Hematopoietic multipotent progenitor cell treated with erythropoietin and hydrocortisone succinate and interleukin-3 and kit ligand, for 15 days (in vitro differentiated cells): ENCODE measurements around the gene TYRP1.
"Not testable (repeated sequence)": the region's sequence is repeated elsewhere in the genome, so short reads cannot be mapped to it uniquely, and the experiment has no call there.

ENCODE experiments used
- DNase-seq: peaks from one replicate; pipeline ENCODE4 v3.0.0-alpha.2; 2015; ENCODE audit warnings: low spot score

The TYRP1 gene, protein sequence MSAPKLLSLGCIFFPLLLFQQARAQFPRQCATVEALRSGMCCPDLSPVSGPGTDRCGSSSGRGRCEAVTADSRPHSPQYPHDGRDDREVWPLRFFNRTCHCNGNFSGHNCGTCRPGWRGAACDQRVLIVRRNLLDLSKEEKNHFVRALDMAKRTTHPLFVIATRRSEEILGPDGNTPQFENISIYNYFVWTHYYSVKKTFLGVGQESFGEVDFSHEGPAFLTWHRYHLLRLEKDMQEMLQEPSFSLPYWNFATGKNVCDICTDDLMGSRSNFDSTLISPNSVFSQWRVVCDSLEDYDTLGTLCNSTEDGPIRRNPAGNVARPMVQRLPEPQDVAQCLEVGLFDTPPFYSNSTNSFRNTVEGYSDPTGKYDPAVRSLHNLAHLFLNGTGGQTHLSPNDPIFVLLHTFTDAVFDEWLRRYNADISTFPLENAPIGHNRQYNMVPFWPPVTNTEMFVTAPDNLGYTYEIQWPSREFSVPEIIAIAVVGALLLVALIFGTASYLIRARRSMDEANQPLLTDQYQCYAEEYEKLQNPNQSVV

DNA sequence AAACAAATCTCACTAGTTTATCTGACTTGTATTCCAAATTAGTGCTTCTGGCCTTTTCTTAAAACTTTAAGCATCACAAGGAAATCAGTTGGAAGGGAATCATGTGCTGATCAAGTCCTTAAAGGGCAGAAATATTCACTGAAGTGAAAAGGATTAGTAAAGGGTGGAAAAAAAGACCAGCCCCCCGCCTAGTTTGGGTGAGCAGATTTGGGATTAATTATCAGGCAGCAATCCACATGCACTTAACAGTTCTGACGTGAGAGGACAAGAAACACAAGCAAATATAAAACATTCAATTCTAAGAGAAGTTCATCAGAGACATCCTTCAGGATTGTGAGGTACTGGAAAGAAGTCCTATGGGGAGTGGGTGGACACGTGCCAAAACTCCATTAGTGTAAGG, at the start of gene TYRP1:
TYRP1 (plus strand) TSS at position 245 of the 400 bp plus-strand sequence. CDS start 612 bp downstream, outside the sequence.
- DNase-seq, result no peak

DNA sequence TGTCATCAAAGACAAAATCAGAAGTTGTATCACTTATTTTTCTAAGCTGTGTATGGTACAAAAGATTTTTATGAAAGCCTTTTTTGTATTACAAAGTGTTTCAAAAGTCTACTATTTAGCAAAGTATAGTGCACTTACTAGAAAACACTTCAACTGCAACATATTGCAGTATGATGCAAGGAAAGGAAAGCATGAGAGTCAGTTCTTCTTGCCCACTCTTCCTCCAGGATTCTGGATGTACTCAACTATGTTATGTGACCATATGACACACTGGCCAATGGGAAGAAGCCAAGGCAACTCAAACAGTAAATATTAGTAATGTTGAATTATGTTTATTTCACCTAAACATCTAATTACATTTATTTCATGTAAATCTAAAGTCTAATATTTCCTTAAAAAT, 49.5 kb upstream of the TYRP1 start:
- DNase-seq, result no peak

DNA sequence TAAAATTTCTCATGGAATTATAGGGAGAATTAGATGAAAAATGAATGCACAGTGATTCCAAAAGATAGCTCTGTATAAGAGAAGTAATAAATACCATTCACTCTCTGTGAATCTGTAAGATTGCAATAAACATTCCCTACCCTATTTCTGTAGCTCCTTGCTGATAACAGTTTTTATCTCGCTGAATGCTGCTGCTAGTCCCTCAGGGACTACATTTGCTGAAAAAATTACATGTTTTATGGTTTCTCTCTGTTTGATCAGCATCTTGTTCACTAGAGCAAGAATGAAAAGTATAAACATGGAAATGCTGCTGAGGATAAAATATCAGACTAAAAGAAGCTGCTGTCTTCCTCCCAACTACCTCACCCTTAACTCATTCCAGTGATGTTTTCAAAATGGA, 44.3 kb upstream of the TYRP1 start:
- no peak for DNase-seq

DNA sequence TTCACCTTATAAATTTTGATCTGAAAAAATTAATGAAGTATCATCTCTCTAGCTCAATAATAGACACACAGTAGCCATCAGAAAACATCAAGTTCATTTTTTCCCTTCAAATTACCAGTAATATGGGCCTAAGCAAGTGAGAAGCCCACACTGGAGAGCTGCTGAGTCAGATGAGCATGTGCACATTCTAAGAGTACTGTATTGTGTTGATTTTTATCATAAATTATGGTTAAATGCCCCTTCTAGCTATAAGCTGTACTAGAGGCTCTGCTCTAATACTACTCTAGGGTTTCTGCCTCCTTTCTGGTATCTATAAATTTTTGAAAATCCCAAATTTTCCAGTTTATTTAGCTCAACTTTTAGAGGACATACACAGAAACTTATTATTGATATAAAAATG, 42.1 kb upstream of the TYRP1 start:
- DNase-seq, result no peak

DNA sequence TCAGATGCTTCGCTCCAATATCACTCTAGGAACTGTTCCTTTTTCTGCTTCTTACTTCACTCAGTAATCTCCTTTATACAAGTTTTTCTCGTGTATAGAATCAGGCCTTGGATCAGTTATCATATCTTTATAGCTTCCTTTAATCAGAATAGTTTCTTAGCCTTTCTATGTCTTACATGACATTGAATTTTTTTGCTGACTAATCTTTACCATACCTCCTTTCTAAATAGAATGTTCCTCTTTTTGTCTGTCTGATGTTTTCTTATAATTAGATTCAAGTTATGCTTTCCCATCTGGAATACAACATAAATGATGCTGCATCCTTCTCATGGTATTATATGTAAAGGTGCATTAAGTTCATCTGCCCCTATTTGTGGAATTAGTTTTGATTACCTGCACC, 40.2 kb upstream of the TYRP1 start:
- DNase-seq, result no peak

DNA sequence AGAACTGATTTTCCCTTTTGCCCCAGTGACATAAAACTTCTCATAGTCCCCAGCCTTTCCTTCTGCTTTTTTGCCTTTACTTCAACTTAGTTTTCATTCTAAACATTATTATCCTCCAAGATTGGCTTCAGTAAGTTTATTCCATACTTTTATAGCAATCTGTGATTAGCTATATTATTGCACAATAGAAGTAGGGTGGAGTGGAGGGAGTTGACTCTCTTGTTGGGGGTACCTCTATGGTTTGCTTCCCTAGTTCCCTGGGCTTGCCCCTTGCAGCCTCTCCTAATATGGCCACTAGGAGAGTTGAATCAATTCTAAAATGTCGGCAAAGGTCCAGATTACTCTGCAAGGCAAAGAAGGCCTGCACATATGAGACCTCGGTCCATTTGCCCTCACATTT, 36.4 kb upstream of the TYRP1 start:
- DNase-seq, result no peak

DNA sequence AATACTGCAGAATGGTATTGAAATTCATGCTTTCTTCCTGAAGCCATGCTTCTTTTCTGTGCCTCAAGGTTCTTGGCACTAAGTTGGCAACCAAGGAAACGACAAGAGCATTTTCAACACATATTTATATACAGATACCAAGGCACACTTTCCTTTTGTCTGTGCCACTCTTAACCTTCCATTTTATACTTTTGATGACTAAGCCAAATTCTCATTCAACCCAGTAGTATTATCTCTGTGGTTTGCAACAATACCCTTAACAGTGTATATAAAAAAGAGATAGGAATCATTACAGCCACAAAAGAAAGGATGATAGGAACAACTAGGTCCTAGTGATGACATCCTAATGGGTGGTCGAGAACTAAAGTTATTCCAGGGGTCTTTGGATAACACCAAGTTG, 36.0 kb upstream of the TYRP1 start:
- DNase-seq, result no peak

DNA sequence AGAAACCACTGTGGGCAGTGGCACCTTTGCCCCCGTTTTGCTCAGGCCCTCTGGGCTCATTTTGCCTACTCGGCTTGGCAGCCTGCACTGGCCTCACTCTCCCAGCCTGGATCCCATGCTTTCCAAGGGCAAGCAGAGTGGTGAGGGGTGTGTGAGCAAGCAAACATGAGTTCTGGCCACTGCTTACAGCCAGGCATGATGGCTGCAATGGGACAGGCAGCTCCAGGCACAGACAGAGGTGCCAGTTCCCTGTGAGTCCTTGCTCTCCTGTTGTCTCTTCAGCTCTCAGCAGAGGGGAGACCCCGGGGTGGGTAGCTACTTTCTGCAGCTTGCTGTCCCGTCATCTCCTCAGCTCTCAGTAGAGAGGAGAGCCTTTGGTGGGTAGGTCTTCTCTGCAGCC, 35.2 kb upstream of the TYRP1 start:
- DNase-seq, result no peak

DNA sequence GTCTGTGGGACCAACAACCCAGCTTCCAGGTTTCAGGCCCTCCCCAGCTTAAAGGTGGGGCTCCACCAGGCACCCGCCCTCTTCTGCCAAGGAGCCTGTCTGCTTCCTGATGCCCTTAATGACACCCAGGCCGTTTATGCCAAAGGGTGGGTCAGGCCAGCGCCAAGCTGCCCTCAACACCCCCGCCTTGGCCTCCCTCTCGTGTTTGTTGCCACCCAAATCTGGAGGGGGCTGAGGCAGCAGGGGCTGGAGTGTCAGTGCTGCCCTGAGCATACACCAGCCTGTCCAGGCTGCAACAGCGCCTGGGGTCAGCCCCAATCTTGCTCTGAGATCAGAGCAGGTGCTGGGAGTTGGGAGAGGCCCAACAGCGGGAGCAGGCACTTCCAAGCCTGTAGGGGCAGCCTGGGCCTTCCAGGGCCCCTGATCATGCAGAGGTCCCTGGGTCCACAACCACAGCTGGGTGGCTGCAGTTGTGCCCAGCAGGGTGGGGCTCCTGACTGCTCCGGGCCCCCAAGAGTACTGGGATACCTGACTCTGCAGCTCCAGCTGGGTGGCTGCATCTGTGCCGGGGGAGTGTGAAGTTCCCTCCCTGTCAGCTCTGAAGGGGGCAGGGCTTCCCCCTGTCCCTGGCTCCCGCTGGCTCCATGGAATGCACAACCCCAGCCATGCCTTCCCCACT, 34.5 kb upstream of the TYRP1 start:
- DNase-seq, result no peak

DNA sequence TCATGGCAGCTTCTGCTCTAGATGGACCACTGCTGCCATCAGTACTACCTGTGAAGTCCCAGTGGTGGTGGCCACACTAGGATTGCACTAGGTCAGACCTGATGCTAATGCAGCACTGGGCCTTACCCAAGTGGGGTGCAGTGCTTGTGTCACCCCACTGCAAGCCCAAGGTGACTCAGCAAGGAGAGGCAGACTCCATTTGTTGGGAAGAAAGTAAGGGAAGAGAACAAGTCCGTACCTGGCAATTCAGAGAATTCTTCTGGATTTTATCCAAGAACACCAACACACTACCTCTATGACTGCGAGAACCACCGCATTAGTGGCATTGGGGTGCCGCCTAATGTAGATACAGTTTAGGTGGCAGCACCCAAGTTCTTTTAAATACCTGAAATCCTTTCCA, 34.0 kb upstream of the TYRP1 start:
- no peak for DNase-seq

DNA sequence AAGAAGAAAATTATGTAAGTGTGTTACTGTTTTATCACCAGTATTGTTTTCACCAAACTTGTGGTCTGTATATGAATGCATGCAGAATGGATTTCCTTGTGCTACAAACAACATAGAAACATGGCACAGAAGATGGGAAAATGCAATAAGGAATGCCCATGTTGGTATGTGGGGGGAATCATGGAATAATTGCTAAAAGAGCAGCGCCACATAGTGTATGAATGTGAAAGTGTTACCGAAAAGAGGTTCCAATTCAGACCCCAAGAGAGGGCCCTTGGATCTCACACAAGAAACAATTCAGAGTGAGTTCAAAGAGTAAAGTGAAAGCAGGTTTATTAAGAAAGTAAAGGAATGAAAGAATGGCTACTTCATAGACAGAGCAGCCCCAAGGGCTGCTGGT, 26.4 kb upstream of the TYRP1 start:
- DNase-seq, result no peak

DNA sequence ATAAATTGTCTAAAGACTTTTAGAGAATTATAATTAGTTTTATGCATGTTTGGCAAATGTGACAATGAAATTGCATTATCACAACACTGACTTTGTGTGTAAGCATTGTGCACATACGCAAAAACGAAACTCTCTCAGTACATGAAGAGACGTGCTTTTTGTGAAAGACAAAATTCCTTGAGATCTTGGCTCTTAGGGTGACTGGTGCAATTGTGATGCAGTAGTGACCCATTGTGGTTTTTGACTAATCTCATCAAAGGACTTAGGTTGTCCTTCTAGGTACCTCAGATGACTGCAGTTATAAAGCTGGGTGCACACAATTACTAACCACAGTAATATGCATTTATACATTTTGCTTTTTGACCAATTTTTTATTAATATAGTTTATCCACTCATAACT, 25.3 kb upstream of the TYRP1 start:
- DNase-seq, result no peak

DNA sequence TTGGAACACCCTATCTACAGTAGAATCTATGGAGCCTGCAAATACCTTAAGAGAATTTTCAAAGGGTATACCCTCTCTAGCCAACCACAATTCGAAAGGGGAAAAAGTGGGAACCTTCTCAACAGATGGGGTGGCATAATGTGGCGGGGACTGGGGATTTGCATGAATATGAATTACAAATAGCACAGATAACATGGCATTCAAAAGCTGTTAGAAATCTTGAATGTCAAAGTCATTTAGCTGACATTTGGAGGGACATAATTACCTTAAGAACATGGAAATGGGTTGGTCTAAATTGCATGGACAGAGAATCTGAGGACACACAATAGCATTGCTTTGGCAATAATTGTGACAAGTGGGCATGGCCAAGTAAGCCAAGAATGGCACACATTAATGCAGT, 23.2 kb upstream of the TYRP1 start:
- no peak for DNase-seq

DNA sequence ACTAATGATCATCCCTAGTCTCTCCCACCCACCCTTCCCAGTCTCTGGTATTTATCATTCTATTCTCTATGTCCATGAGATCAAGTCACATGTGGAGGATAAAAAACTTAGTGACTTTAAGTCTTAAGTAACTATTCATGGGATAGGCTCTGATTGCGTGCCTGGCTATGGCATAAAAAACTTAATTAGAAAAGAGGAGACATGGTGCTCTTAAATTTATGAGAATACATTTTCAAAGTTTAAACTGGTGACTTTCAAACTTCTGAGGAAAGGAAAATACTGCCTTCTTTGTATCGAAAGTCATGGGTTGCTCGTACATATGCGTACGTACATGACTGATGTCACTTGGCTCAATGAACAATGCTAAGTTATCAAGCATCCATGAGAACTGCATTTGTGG, 18.2 kb upstream of the TYRP1 start:
- DNase-seq, result no peak

DNA sequence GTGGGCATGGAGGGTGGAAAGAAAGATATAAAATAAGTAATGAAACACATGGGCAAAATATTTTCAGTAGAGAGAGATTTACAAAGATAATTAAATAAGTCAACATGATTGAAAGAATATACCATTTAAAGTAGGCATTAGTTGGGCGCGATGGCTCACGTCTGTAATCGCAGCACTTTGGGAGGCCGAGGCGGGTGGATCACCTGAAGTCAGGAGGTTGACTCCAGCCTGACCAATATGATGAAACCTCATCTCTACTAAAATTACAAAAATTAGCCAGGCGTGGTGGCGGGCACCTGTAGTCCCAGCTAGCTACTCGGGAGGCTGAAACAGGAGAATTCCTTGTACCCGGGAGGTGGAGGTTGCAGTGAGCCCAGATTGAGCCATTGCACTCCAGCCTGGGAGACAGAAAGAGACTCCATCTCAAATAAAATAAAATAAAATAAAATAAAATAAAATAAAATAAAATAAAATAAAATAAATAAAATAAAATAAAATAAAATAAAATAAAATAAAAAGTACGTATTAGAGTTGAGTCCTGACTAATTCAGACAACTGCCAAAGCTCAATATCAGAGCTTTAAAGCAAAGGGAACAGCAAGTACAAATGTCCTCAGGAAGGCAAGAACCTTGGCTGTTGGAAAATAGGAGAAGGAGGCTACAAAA, 15.6 kb upstream of the TYRP1 start:
- not testable (repeated sequence) for DNase-seq

DNA sequence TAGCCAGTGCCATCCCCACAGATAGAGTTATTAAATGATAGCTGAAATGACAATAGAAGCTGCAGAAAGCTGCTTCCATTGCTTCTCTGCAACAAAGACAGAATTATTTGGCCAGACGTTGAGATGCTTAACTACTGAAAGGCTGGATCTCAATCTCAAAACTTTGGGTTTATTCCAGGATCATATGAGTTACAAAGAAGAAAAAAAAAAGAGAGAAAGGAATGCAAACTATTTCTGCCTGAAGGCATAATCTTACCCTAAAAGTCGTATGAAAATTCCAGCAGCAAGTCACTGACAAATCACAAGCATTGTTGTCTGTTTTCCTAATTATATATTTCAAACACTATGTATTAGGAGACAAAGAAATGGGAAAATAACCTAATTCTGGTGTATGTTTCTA, 12.8 kb upstream of the TYRP1 start:
- DNase-seq, result no peak

DNA sequence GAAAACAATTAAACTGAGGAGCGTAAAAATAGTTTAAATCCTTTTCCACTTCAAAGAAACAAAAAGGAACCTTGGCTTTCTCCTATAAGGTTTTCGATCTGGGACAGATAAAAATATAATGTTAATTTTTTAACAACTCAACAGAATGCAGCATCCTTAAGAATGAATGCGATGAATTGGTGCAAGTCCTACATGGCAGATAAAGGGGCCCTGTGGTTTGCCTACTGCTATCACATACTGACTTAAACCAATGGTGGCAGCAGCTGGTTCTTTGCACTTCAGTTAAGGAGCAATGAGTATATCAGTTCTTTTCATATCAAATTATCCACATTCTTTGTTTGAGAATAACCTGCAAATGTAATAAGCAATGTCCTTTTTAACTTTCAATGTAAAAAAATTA, 12.4 kb upstream of the TYRP1 start:
- no peak for DNase-seq

DNA sequence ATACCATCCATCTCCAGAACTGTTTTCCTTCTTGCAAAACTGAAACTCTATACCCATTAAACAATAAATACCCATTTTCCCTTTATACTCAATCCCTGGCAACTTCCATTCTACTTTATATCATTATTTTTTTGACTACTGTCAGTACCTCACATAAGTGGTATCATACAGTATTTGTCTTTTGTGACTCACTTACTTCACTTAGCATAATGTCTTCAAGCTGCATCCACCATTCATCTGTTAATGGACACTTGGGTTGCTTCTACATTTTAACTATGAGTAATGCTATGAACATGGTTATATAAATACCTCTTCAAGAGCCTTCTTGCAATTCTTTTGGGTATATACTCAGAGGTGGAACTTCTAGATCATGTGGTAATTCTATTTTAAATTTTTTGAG, 11.6 kb upstream of the TYRP1 start:
- DNase-seq, result no peak

DNA sequence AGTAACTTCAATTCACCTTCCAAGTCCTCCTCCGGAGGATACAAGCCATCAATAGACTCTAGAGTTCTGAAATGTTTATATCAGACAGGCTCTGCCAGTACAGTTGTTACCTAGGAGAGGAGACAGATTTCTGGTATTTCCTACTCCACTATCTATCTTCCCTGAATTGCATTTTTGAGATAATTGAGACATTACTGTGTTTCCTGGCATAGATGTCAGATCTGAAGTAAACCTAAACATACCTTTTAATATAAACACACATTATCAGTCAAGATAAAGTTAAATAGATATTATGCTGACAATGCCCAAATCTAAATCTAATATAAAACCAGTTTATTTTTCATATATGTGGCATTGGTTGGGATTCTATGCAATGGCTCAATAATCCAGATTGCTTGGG, 8.2 kb upstream of the TYRP1 start:
- no peak for DNase-seq

DNA sequence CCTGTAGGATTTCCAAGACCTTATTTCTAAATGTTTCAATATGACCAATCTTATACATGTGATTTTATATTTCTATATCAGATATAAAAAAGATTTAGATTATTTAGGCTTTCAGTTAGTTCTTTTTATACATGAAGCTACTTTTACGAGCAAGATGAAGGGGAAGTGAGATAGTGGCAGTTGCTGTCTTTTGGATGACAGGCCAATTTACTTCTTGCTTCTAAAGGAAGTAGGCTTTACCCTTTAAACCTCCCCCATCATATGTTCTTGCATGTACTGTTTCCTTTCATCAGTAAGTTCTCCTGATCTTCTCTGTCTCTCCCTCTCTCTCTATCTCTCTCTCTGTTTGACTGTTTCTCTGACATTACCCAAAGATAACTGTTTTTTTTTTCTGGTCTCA, 4.0 kb upstream of the TYRP1 start:
- no peak for DNase-seq

DNA sequence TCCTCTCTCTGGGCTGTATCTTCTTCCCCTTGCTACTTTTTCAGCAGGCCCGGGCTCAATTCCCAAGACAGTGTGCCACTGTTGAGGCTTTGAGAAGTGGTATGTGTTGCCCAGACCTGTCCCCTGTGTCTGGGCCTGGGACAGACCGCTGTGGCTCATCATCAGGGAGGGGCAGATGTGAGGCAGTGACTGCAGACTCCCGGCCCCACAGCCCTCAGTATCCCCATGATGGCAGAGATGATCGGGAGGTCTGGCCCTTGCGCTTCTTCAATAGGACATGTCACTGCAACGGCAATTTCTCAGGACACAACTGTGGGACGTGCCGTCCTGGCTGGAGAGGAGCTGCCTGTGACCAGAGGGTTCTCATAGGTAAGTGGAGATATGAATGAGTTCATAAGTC, 828 bp downstream of the TYRP1 start:
- no peak for DNase-seq

DNA sequence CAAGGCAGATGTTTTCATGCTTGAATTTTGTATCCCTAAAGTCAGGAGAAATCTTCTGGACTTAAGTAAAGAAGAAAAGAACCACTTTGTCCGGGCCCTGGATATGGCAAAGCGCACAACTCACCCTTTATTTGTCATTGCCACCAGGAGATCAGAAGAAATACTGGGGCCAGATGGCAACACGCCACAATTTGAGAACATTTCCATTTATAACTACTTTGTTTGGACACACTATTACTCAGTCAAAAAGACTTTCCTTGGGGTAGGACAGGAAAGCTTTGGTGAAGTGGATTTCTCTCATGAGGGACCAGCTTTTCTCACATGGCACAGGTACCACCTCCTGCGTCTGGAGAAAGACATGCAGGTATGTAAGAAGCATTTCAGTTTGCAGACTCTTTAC, 2.3 kb downstream of the TYRP1 start:
- DNase-seq, result no peak
